Fibroblast of mammary gland (primary cell): ENCODE data around the gene ENOX2.
A peak's percentile ranks its signal among the peaks of the same experiment; 100 is the strongest.

ENCODE experiments used
- DNase-seq: peaks from one replicate; pipeline ENCODE4 v3.0.0-alpha.2; 2010; ENCODE audit warnings: low read depth
- H3K4me3 ChIP-seq: 2 replicates; pipeline ENCODE4 v1.5.1; 2011; ENCODE audit warnings: low read depth, mild to moderate bottlenecking, low read length, moderate library complexity; ENCODE audit not compliant: control insufficient read depth
- CTCF ChIP-seq: conservative IDR thresholded peaks from 2 replicates; pipeline ENCODE4 v1.5.1; 2011; ENCODE audit warnings: low read depth, low read length, inconsistent platforms; ENCODE audit not compliant: control insufficient read depth, insufficient read depth

ENOX2 gene

GRCh38 chrX:130695931-130696330, 207.1 kb downstream of the ENOX2 start:
- DNase-seq: no peak
- TF ChIP-seq CTCF: no peak
- H3K4me3 ChIP-seq: no peak overlapping the region

- no peak for TF ChIP-seq CTCF
- no peak overlapping the region for H3K4me3 ChIP-seq
- no peak for DNase-seq
These were observed 208.0 kb downstream of the ENOX2 start for GRCh38 chrX:130694983-130695382.

GRCh38 chrX:130691576-130691975, 211.4 kb downstream of the ENOX2 start:
- TF ChIP-seq CTCF: no peak
- DNase-seq: no peak
- no peak overlapping the region for H3K4me3 ChIP-seq

GRCh38 chrX:130688360-130688759, 214.6 kb downstream of the ENOX2 start:
- no peak for TF ChIP-seq CTCF
- H3K4me3 ChIP-seq: no peak overlapping the region
- DNase-seq: no peak

GRCh38 chrX:130682990-130683389, 220.0 kb downstream of the ENOX2 start:
- DNase-seq: peak; percentile 31
- no peak overlapping the region for H3K4me3 ChIP-seq
- no peak for TF ChIP-seq CTCF

GRCh38 chrX:130680164-130681035, 222.6 kb downstream of the ENOX2 start:
- H3K4me3 ChIP-seq: no peak overlapping the region
- TF ChIP-seq CTCF: no peak
- peak; percentile 68 for DNase-seq
